KG1 (cell line): ENCODE data around the gene FBRS.
"Not testable (repeated sequence)": the region's sequence is repeated elsewhere in the genome, so short reads cannot be mapped to it uniquely, and the experiment has no call there.

Source experiments
- DNase-seq: peaks from one replicate; lab custom pipeline; 2025; lab: John Stamatoyannopoulos, UW

Gene FBRS

GRCh38 chr16:30657866-30658730 lies at the start of gene FBRS:
Gene FBRS (plus strand): TSS chr16:30658431. CDS start chr16:30659519, 1,088 bp downstream.
- peak; percentile 99 for DNase-seq

- no peak for DNase-seq
Observed at GRCh38 chr16:30609002-30609925, 49.0 kb upstream of the FBRS start.

GRCh38 chr16:30609926-30610839 lies 48.0 kb upstream of the FBRS start, which contains the start of gene ZNF689:
Gene ZNF689 (minus strand): TSS chr16:30610389. CDS start chr16:30610041, 348 bp downstream.
- DNase-seq = peak; percentile 96

GRCh38 chr16:30615358-30616091 lies 42.7 kb upstream of the FBRS start:
- no peak for DNase-seq

- DNase-seq = no peak
Observed at GRCh38 chr16:30619202-30619601, 39.0 kb upstream of the FBRS start.

- no peak for DNase-seq
Observed at GRCh38 chr16:30619638-30620037, 38.6 kb upstream of the FBRS start.

GRCh38 chr16:30620169-30620568 lies 38.1 kb upstream of the FBRS start:
- DNase-seq = no peak

GRCh38 chr16:30621765-30622164 lies 36.5 kb upstream of the FBRS start:
- no peak for DNase-seq

GRCh38 chr16:30622455-30623032 lies 35.7 kb upstream of the FBRS start:
- no peak for DNase-seq

- no peak for DNase-seq
Observed at GRCh38 chr16:30623536-30624283, 34.5 kb upstream of the FBRS start.

GRCh38 chr16:30626236-30626635 lies 32.0 kb upstream of the FBRS start:
- DNase-seq = no peak

- peak; percentile 45 for DNase-seq
Observed at GRCh38 chr16:30628628-30629540, 29.3 kb upstream of the FBRS start.

GRCh38 chr16:30632454-30632853 lies 25.8 kb upstream of the FBRS start:
- DNase-seq = not testable (repeated sequence)

- DNase-seq = no peak
Observed at GRCh38 chr16:30633526-30633925, 24.7 kb upstream of the FBRS start.

GRCh38 chr16:30636599-30636998 lies 21.6 kb upstream of the FBRS start:
- no peak for DNase-seq

GRCh38 chr16:30637139-30637538 lies 21.1 kb upstream of the FBRS start:
- DNase-seq = not testable (repeated sequence)

- peak; percentile 27 for DNase-seq
Observed at GRCh38 chr16:30637944-30638343, 20.3 kb upstream of the FBRS start.

GRCh38 chr16:30641378-30641982 lies 16.8 kb upstream of the FBRS start:
- no peak for DNase-seq
